CD4-positive, alpha-beta T cell treated with Interleukin-4 for 1 hour (primary cell): ENCODE measurements around the gene EFCAB6.

Experiments
- DNase-seq, 2 donors: peaks; one replicate each; pipeline ENCODE4 v3.0.0-alpha.2; 2020 to 2022

Gene EFCAB6

GRCh38 chr22:43516386-43516785 is 295.7 kb downstream of the EFCAB6 start:
- DNase-seq, result no peak

- DNase-seq, result no peak
Measured at GRCh38 chr22:43515902-43516301, 296.2 kb downstream of the EFCAB6 start.

GRCh38 chr22:43515411-43515810 is 296.7 kb downstream of the EFCAB6 start:
- DNase-seq, result no peak

- DNase-seq, result no peak
Measured at GRCh38 chr22:43514476-43515157, 297.5 kb downstream of the EFCAB6 start.

GRCh38 chr22:43512279-43512678 is 299.8 kb downstream of the EFCAB6 start:
- DNase-seq, result no peak

GRCh38 chr22:43511276-43511910 is 300.7 kb downstream of the EFCAB6 start:
- no peak for DNase-seq

GRCh38 chr22:43510281-43511070 is 301.6 kb downstream of the EFCAB6 start:
- DNase-seq, result no peak

- no peak for DNase-seq
Measured at GRCh38 chr22:43509337-43509736, 302.8 kb downstream of the EFCAB6 start.

GRCh38 chr22:43508489-43508888 is 303.6 kb downstream of the EFCAB6 start:
- DNase-seq, result no peak

GRCh38 chr22:43507235-43507634 is 304.9 kb downstream of the EFCAB6 start:
- DNase-seq, result no peak

- DNase-seq, result no peak
Measured at GRCh38 chr22:43506487-43506886, 305.6 kb downstream of the EFCAB6 start.

GRCh38 chr22:43505896-43506295 is 306.2 kb downstream of the EFCAB6 start:
- DNase-seq, result no peak

- no peak for DNase-seq
Measured at GRCh38 chr22:43505423-43505822, 306.7 kb downstream of the EFCAB6 start.

- DNase-seq, result no peak
Measured at GRCh38 chr22:43504666-43505261, 307.3 kb downstream of the EFCAB6 start.

- DNase-seq, result no peak
Measured at GRCh38 chr22:43504068-43504467, 308.0 kb downstream of the EFCAB6 start.

GRCh38 chr22:43502306-43502874 is 309.7 kb downstream of the EFCAB6 start:
- DNase-seq, result no peak

- no peak for DNase-seq
Measured at GRCh38 chr22:43501878-43502277, 310.2 kb downstream of the EFCAB6 start.

- DNase-seq, result no peak
Measured at GRCh38 chr22:43500792-43501785, 311.0 kb downstream of the EFCAB6 start.

- no peak for DNase-seq
Measured at GRCh38 chr22:43498856-43499253, 313.2 kb downstream of the EFCAB6 start.

- no peak for DNase-seq
Measured at GRCh38 chr22:43497956-43498855, 313.9 kb downstream of the EFCAB6 start.

GRCh38 chr22:43493297-43493696 is 318.8 kb downstream of the EFCAB6 start:
- no peak for DNase-seq
